ENCODE data around the gene ATG16L1. TPM values are rescaled to one million over a fixed set of nuclear protein-coding genes. Genes with fewer than 3 reads are reported as not detected.

Gene ATG16L1
- total RNA-seq, 1 experiment from 2014 or later: 42.0 TPM

DNA sequence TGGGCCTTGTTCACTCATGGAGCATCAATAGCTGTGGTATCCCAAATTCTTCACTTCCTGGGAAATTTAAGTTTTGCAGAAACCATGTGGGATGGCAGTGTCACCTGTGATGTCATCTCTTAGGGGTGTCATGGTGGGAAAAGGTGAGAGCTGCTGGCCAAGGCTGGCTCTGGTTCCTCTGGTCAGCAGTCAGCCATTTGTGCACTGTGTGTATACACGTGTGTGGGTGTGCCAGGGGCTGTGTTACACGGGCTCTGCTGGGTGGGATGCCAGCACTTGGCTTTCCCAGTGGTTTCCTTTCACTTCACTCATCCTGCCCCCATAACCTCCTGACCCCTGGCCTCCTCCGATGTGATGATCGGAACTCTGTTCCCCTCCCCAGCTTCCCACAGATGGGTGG, 77.4 kb downstream of the ATG16L1 start:
- peaks cover 2% of the 10 kb centered on the region for H4K20me1 ChIP-seq (ENCODE audit: control insufficient read depth, insufficient read depth, insufficient read length)
- H2AK5ac ChIP-seq (ENCODE audit: insufficient read length, low read length): no peak overlapping the region
- H2BK12ac ChIP-seq (ENCODE audit: insufficient read length, low read depth, low read length): no peak overlapping the region
- H4K91ac ChIP-seq (ENCODE audit: insufficient read length, low read depth, low read length): no peak overlapping the region
- H4K8ac ChIP-seq (replicated peaks; ENCODE audit: insufficient read length, low read depth, low read length): no peak overlapping the region
- no peak overlapping the region for H3T11ph ChIP-seq (ENCODE audit: low read length)
- no peak overlapping the region for H2BK15ac ChIP-seq (ENCODE audit: low read depth, low read length)
- H3K56ac ChIP-seq (ENCODE audit: insufficient read length, low read depth, low read length): no peak overlapping the region
- TF ChIP-seq, protein P1, sequence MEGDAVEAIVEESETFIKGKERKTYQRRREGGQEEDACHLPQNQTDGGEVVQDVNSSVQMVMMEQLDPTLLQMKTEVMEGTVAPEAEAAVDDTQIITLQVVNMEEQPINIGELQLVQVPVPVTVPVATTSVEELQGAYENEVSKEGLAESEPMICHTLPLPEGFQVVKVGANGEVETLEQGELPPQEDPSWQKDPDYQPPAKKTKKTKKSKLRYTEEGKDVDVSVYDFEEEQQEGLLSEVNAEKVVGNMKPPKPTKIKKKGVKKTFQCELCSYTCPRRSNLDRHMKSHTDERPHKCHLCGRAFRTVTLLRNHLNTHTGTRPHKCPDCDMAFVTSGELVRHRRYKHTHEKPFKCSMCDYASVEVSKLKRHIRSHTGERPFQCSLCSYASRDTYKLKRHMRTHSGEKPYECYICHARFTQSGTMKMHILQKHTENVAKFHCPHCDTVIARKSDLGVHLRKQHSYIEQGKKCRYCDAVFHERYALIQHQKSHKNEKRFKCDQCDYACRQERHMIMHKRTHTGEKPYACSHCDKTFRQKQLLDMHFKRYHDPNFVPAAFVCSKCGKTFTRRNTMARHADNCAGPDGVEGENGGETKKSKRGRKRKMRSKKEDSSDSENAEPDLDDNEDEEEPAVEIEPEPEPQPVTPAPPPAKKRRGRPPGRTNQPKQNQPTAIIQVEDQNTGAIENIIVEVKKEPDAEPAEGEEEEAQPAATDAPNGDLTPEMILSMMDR (conservative IDR thresholded peaks at IDR 0.05): no peak
- Mint-ChIP-seq H3K4me3 (no peak overlapping the region; a peak in 1 of 5 replicates), H3K27me3 (ENCODE audit: low read depth) (peaks cover 100% of the 10 kb centered on the region), H3K36me3 (ENCODE audit: insufficient read depth in 1 of 3, low read depth in 3 of 3) (no peaks in the 10 kb centered on the region; a peak in 2 of 7 replicates), H3K27ac (no peak overlapping the region), H3K9me3 (no peaks in the 10 kb centered on the region; a peak in 1 of 5 replicates), H3K4me1 (peaks cover 14 to 15% of the 10 kb centered on the region in 2 experiments)
- no CpG with 5 or more reads among the region's 4 CpGs for WGBS (ENCODE audit: extremely low coverage, insufficient read length, low lambda C conversion rate)
- no peaks in the 10 kb centered on the region for H3K79me2 ChIP-seq (ENCODE audit: insufficient read depth, low read length)
- no peak overlapping the region for H2AFZ ChIP-seq (ENCODE audit: low read length)
- H3K18ac ChIP-seq (ENCODE audit: insufficient read length, low read depth, low read length): no peak overlapping the region
- no peak overlapping the region for H2BK20ac ChIP-seq (ENCODE audit: low read depth, low read length, poor library complexity, severe bottlenecking)
- no peak overlapping the region for H4K5ac ChIP-seq (ENCODE audit: insufficient read length, low read depth, low read length)
- no peak overlapping the region for H3K4me2 ChIP-seq (ENCODE audit: insufficient read depth, insufficient read length, low read length)
- no peak overlapping the region for H3K14ac ChIP-seq (ENCODE audit: insufficient read depth, low read length)
- H2BK5ac ChIP-seq (ENCODE audit: insufficient read length, low read length): no peak overlapping the region
- H3K4ac ChIP-seq (ENCODE audit: low read depth, low read length): no peak overlapping the region
- no peak overlapping the region for H2BK120ac ChIP-seq (ENCODE audit: low read depth, low read length, poor library complexity, severe bottlenecking)
- peaks cover 2% of the 10 kb centered on the region; the same call in 1 of the 2 replicates for H3K4me1 ChIP-seq (ENCODE audit: insufficient read depth, low read length)
- H3K23ac ChIP-seq (ENCODE audit: insufficient read length, low read depth, low read length): no peak overlapping the region
- H3K9ac ChIP-seq (ENCODE audit: extremely low read depth, insufficient read length, low read length): no peak overlapping the region
- no peaks in the 10 kb centered on the region for H3K27me3 ChIP-seq (ENCODE audit: insufficient read depth, low read length)
- H3K79me1 ChIP-seq (ENCODE audit: insufficient read depth, low read depth, low read length, poor library complexity, severe bottlenecking): no peaks in the 10 kb centered on the region
- H3K9me3 ChIP-seq (ENCODE audit: control insufficient read depth, low read depth, low read length): no peaks in the 10 kb centered on the region
- H3K23me2 ChIP-seq (ENCODE audit: insufficient read length, low read depth, low read length, poor library complexity, severe bottlenecking): no peaks in the 10 kb centered on the region
- no peak overlapping the region for H3K27ac ChIP-seq (ENCODE audit: insufficient read length, low read depth, low read length)
- no peak for DNase-seq

All from H9 (cell line).